HepG2 (cell line): Measurements from ENCODE around the gene PRKACA. TPM values are rescaled to one million over a fixed set of nuclear protein-coding genes. Genes with fewer than 3 reads are reported as not detected.

Experiments
- ARNT2 ChIP-seq: sonication (generic); formaldehyde crosslinking; IDR thresholded peaks from 2 replicates; pipeline ENCODE4 v1.8.0; 2022; ENCODE audit warnings: mild to moderate bottlenecking, low read depth, missing genetic modification reagents, moderate library complexity
- MED13 ChIP-seq: sonication (generic); formaldehyde crosslinking; IDR thresholded peaks from 2 replicates; pipeline ENCODE4 v1.5.0; 2020; ENCODE audit warnings: missing genetic modification reagents
- ONECUT2 ChIP-seq: sonication (generic); formaldehyde crosslinking; IDR thresholded peaks from 2 replicates; pipeline ENCODE4 v1.4.0; 2020; ENCODE audit warnings: missing genetic modification reagents
- PPARG ChIP-seq: conservative IDR thresholded peaks from 2 replicates; pipeline ENCODE4 v1.6.1; 2016; ENCODE audit warnings: missing biosample characterization, missing genetic modification reagents
- PRMT3 ChIP-seq: sonication (generic); formaldehyde crosslinking; IDR thresholded peaks from 2 replicates; pipeline ENCODE4 v1.8.1; 2022; ENCODE audit warnings: low read depth, mild to moderate bottlenecking, moderate library complexity, missing genetic modification reagents, borderline replicate concordance
- RAD51 ChIP-seq: fragments of 450-650 bp; IDR thresholded peaks from 2 replicates; pipeline ENCODE4 v1.6.1; 2016; ENCODE audit warnings: borderline replicate concordance
- TFDP2 ChIP-seq: sonication (generic); formaldehyde crosslinking; IDR thresholded peaks from 2 replicates; pipeline ENCODE4 v1.4.0; 2020; ENCODE audit warnings: missing genetic modification reagents
- TRIM24 ChIP-seq: sonication (generic); formaldehyde crosslinking; IDR thresholded peaks from 2 replicates; pipeline ENCODE4 v1.8.0; 2022; ENCODE audit warnings: mild to moderate bottlenecking, missing genetic modification reagents
- ZNF17 ChIP-seq: sonication (generic); formaldehyde crosslinking; IDR thresholded peaks from 2 replicates; pipeline ENCODE4 v1.5.0; 2020; ENCODE audit warnings: mild to moderate bottlenecking, missing genetic modification reagents
- ZNF235 ChIP-seq: sonication (generic); formaldehyde crosslinking; IDR thresholded peaks from 2 replicates; pipeline ENCODE4 v1.8.1; 2023; ENCODE audit warnings: mild to moderate bottlenecking, missing genetic modification reagents, borderline replicate concordance
- ZNF687 ChIP-seq: sonication (generic); formaldehyde crosslinking; IDR thresholded peaks from 2 replicates; pipeline ENCODE4 v1.5.1; 2020; ENCODE audit warnings: mild to moderate bottlenecking, missing genetic modification reagents, moderate library complexity
- polyA plus RNA-seq, 8 experiments: library from polyadenylated mRNA; depleted of rRNA in 3 of 8; stranded (reverse) in 7 of 8; unstranded in 1 of 8; fragments of >200 nt; fragmentation: Illumina TruSeq in 4 of 8; extraction: Trizol in 4 of 8; gene quantifications; 2 replicates each; pipeline versions ENCODE4 v1.2.1 to v1.2.3, GENCODE V29; 2011 to 2016; ENCODE audit warnings: low read depth in 4 of 8, missing spikeins in 1 of 8, mixed read lengths in 1 of 8; ENCODE audit not compliant: insufficient read depth in 1 of 8
- total RNA-seq, 5 experiments: library from RNA; depleted of rRNA; stranded (reverse); fragments of >200 nt; fragmentation: Illumina TruSeq; extraction: Trizol; gene quantifications; 2 replicates each; pipeline ENCODE4 v1.2.3, GENCODE V29; 2016; ENCODE audit warnings: low read depth in 1 of 5
- TF ChIP-seq, protein P1 (sequence below): IDR thresholded peaks from 2 replicates; pipeline ENCODE4 v1.6.1; 2016; ENCODE audit warnings: missing compliant biosample characterization, missing genetic modification reagents, borderline replicate concordance

The PRKACA gene
- total and polyA plus RNA-seq, 2 of the 13 experiments (the other 11 are each of a cell fraction or from before 2014, with no cell fraction given): 11.0 to 18.2 TPM

DNA sequence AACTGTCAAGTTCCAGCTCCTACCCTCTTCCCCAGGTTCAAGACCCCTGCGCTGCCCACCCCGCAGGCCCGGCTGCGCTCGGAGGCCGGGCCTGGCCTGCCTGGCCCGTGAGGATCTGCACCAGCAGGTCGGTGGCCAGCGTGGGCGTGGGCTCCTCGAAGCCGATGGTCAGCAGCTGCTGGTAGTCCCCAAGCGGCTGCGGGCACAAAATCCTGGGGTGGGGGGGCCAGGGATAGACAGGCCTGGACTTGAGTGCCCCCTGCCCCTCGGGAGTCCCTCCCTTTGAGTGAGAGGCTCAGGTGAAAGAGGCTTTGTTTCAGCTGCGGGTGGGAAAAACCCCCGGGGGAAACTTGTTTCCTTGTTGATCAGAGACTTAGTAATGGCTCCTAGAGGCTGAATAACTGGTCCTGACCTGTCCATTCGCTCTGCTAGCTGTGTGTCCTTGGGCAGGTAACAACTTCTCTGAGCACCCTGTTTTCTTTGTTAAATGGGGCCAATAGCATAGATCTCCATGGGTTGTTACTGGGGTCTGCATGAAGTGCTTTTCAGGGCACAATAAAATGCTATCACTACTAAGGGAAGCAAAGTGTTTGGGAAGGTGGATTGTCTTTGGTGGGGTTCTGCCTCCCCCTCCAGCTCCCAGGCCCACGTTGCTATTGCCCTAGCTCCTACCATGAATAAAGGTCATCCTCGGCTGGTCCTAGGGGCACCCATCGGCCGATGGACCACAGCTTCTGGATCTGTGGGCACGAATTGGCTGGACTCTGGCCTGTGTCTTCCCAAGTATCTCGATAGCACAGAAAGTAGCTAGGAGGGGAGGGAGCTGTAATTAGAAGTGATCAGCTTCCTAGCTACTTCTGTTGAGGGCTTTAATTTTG lies 35.5 kb downstream of the PRKACA start (continued):
- TF ChIP-seq ZNF687 (CRISPR knock-in tag) (peak; percentile 73), PPARG (no peak), RAD51 (no peak), MED13 (CRISPR knock-in tag) (no peak), ARNT2 (CRISPR knock-in tag) (0 out of 2 replicates have a peak, but pooled peaks have one; percentile 19), PRMT3 (CRISPR knock-in tag) (no peak), TFDP2 (CRISPR knock-in tag) (no peak), ZNF17 (CRISPR knock-in tag) (no peak), TRIM24 (CRISPR knock-in tag) (no peak), ZNF235 (peak; percentile 53; the same call in 1 of the 2 replicates), ONECUT2 (CRISPR knock-in tag) (no peak)
- TF ChIP-seq, protein P1, sequence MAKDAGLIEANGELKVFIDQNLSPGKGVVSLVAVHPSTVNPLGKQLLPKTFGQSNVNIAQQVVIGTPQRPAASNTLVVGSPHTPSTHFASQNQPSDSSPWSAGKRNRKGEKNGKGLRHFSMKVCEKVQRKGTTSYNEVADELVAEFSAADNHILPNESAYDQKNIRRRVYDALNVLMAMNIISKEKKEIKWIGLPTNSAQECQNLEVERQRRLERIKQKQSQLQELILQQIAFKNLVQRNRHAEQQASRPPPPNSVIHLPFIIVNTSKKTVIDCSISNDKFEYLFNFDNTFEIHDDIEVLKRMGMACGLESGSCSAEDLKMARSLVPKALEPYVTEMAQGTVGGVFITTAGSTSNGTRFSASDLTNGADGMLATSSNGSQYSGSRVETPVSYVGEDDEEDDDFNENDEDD (CRISPR knock-in tag): no peak
